CD4-positive, alpha-beta T cell (primary cell): ENCODE data around the gene NT5DC4. TPM values are rescaled to one million over a fixed set of nuclear protein-coding genes. Genes with fewer than 3 reads are reported as not detected.

Source experiments
- ATAC-seq: fragments of 200-7000 bp; cut with Tn5 transposase; one replicate; pipeline ENCODE4 v1.10.0; 2022; ENCODE audit warnings: mild to moderate bottlenecking; ENCODE audit not compliant: poor library complexity
- CTCF ChIA-PET: fragments of 350-600 bp; sonication (Branson Sonifier 250); formaldehyde crosslinking; loops from one replicate; lab custom pipeline; 2021; ENCODE audit warnings: antibody characterized with exemption, inconsistent platforms; lab: Charles Lee
- POLR2A ChIA-PET: fragments of 350-600 bp; sonication (Branson Sonifier 250); formaldehyde crosslinking; loops from one replicate; lab custom pipeline; 2021; ENCODE audit warnings: antibody characterized with exemption, inconsistent platforms; lab: Charles Lee
- DNase-seq, 14 experiments: peaks; one replicate each; pipeline ENCODE4 v3.0.0-alpha.2; 2013 to 2020; ENCODE audit warnings: mixed read lengths in 2 of 14
- H3K27ac ChIP-seq, 2 donors: one replicate each; pipeline versions ENCODE4 v1.5.1 to v1.7.0; 2013; ENCODE audit warnings: low read length in 2 of 2, low read depth in 1 of 2, mild to moderate bottlenecking in 1 of 2
- H3K27me3 ChIP-seq, 2 experiments: 1 replicate in 1 of 2; 2 replicates in 1 of 2; pipeline versions ENCODE4 v1.6.1 to v1.7.0; 2013; ENCODE audit warnings: low read length in 2 of 2, control low read depth in 1 of 2, mild to moderate bottlenecking in 1 of 2, moderate library complexity in 1 of 2; ENCODE audit not compliant: insufficient read depth in 2 of 2, control insufficient read depth in 1 of 2
- H3K36me3 ChIP-seq: one replicate; pipeline ENCODE4 v1.6.1; 2013; ENCODE audit warnings: low read length, control low read depth; ENCODE audit not compliant: insufficient read depth
- H3K4me1 ChIP-seq: one replicate; pipeline ENCODE4 v1.6.1; 2013; ENCODE audit warnings: low read length, control low read depth; ENCODE audit not compliant: insufficient read depth
- H3K4me3 ChIP-seq: one replicate; pipeline ENCODE4 v1.5.1; 2013; ENCODE audit warnings: mild to moderate bottlenecking, low read length, moderate library complexity
- H3K9me3 ChIP-seq, 2 experiments: 1 replicate in 1 of 2; 2 replicates in 1 of 2; pipeline versions ENCODE4 v1.6.1 to v1.7.0; 2013; ENCODE audit warnings: low read length in 2 of 2, mild to moderate bottlenecking in 2 of 2, control low read depth in 1 of 2, moderate library complexity in 1 of 2; ENCODE audit not compliant: control insufficient read depth in 1 of 2, insufficient read depth in 1 of 2
- H3K27ac Mint-ChIP-seq: one replicate; pipeline ENCODE4 v1.8.0; 2020; ENCODE audit warnings: mixed read lengths
- H3K27me3 Mint-ChIP-seq: one replicate; pipeline ENCODE4 v1.8.0; 2021; ENCODE audit warnings: mixed read lengths
- H3K36me3 Mint-ChIP-seq: one replicate; pipeline ENCODE4 v1.8.0; 2021; ENCODE audit warnings: low read depth, mixed read lengths
- H3K4me1 Mint-ChIP-seq: one replicate; pipeline ENCODE4 v1.8.0; 2021; ENCODE audit warnings: low read depth, mixed read lengths
- H3K4me3 Mint-ChIP-seq: one replicate; pipeline ENCODE4 v1.8.0; 2020; ENCODE audit warnings: mild to moderate bottlenecking, mixed read lengths
- H3K9me3 Mint-ChIP-seq: one replicate; pipeline ENCODE4 v1.8.0; 2020; ENCODE audit warnings: mixed read lengths
- CTCF ChIP-seq: fragments of 200-600 bp; IDR thresholded peaks from one replicate; pipeline ENCODE4 v1.8.0; 2022; ENCODE audit warnings: antibody characterized with exemption, mild to moderate bottlenecking
- intact Hi-C, 2 experiments: fragments of 100-400 bp; cut with DNase I in 1 of 2; cut with micrococcal nuclease in 1 of 2; formaldehyde crosslinking; loops; one replicate each; pipeline versions ENCODE4 v1.15.1 to v1.9.0; 2023 to 2025; cut with DNase I, micrococcal nuclease
- total RNA-seq, 174 experiments: library from RNA in 2 of 174; stranded (reverse) in 2 of 174; gene quantifications; one replicate each; pipeline ENCODE4 v1.2.3 and lab custom pipeline; 2021 to 2026

The NT5DC4 gene
- total RNA-seq, 2 experiments from 2014 or later, result not detected

GRCh38 chr2:112723547-112723940, 2.7 kb downstream of the NT5DC4 start:
- no peak for DNase-seq
- no peaks in the 10 kb centered on the region for H3K27me3 Mint-ChIP-seq

GRCh38 chr2:112723995-112724394, 3.2 kb downstream of the NT5DC4 start:
- Histone ChIP-seq H3K27ac (no peak overlapping the region), H3K4me1 (peaks cover 7% of the 10 kb centered on the region), H3K9me3 (no peaks in the 10 kb centered on the region), H3K4me3 (no peak overlapping the region), H3K27me3 (no peaks in the 10 kb centered on the region), H3K36me3 (no peaks in the 10 kb centered on the region)
- Mint-ChIP-seq H3K4me1 (peaks cover 4% of the 10 kb centered on the region), H3K9me3 (no peaks in the 10 kb centered on the region), H3K4me3 (no peak overlapping the region), H3K27me3 (no peaks in the 10 kb centered on the region), H3K36me3 (no peaks in the 10 kb centered on the region), H3K27ac (no peak overlapping the region)
- POLR2A ChIA-PET, result no interaction called here
- CTCF ChIA-PET, result interaction anchor here (7.6 kb wide), 1 partner anchor 122 kb away, joined by 60 read pairs; no protein-coding TSS in a partner anchor
- TF ChIP-seq CTCF, result no peak
- intact Hi-C loops, result loop anchor here in 1 of 2 experiments (2.0 kb wide), 1 partner anchor 251 kb away; no protein-coding TSS in a partner anchor
- DNase-seq (no peak), ATAC-seq (no peak)

More at GRCh38 chr2:112723547-112723940, 2.7 kb downstream of the NT5DC4 start:
- no peaks in the 10 kb centered on the region for H3K27me3 ChIP-seq
- peaks cover 4% of the 10 kb centered on the region for H3K4me1 Mint-ChIP-seq
- CTCF ChIA-PET, result interaction anchor here (7.6 kb wide), 1 partner anchor 121 kb away, joined by 60 read pairs; no protein-coding TSS in a partner anchor
- H3K4me1 ChIP-seq, result peaks cover 7% of the 10 kb centered on the region
- H3K27ac ChIP-seq, result no peak overlapping the region
- no peak overlapping the region for H3K4me3 Mint-ChIP-seq
- POLR2A ChIA-PET, result no interaction called here
- H3K9me3 ChIP-seq, result no peaks in the 10 kb centered on the region
- no peak overlapping the region for H3K27ac Mint-ChIP-seq
- no peak for TF ChIP-seq CTCF
- H3K9me3 Mint-ChIP-seq, result no peaks in the 10 kb centered on the region
- H3K36me3 ChIP-seq, result no peaks in the 10 kb centered on the region
- intact Hi-C loops, result no loop called here
- H3K4me3 ChIP-seq, result no peak overlapping the region
- no peaks in the 10 kb centered on the region for H3K36me3 Mint-ChIP-seq
- ATAC-seq, result no peak

- POLR2A ChIA-PET, result interaction anchor here (0.8 to 0.9 kb wide), 3 partner anchors 79 to 141 kb away, joined by 3 read pairs; partner anchors contain the start of gene SLC20A1
These were observed 4.0 kb downstream of the NT5DC4 start for GRCh38 chr2:112724591-112725525.

More at GRCh38 chr2:112724591-112725525, 4.0 kb downstream of the NT5DC4 start:
- DNase-seq, result peak in 1 of 14 experiments; percentile 17
- Mint-ChIP-seq H3K4me1 (peaks cover 4% of the 10 kb centered on the region), H3K9me3 (no peaks in the 10 kb centered on the region), H3K27ac (no peak overlapping the region), H3K27me3 (no peaks in the 10 kb centered on the region), H3K4me3 (no peak overlapping the region), H3K36me3 (no peaks in the 10 kb centered on the region)
- CTCF ChIA-PET, result interaction anchor here (7.6 kb wide), 1 partner anchor 123 kb away, joined by 60 read pairs; no protein-coding TSS in a partner anchor
- Histone ChIP-seq H3K9me3 (no peaks in the 10 kb centered on the region), H3K27ac (no peak overlapping the region), H3K4me3 (no peak overlapping the region), H3K36me3 (no peaks in the 10 kb centered on the region), H3K4me1 (peaks cover 7% of the 10 kb centered on the region), H3K27me3 (no peaks in the 10 kb centered on the region)
- intact Hi-C loops, result loop anchor here in 1 of 2 experiments (2.0 kb wide), 1 partner anchor 252 kb away; no protein-coding TSS in a partner anchor
- no peak for ATAC-seq
- no peak for TF ChIP-seq CTCF
